GM12878 (cell line): ENCODE measurements around the gene LDLRAD4. TPM values are rescaled to one million over a fixed set of nuclear protein-coding genes. Genes with fewer than 3 reads are reported as not detected.

Experiments
- ATAC-seq: fragments of 200-7000 bp; cut with Tn5 transposase; 3 replicates; pipeline ENCODE4 v1.9.1; 2020; ENCODE audit warnings: mild to moderate bottlenecking, moderate library complexity
- BruUV-seq: library from RNA; stranded (reverse); fragments of 400-500 nt; replicated peaks from 2 replicates; lab custom pipeline; 2021; lab: Mats Ljungman, UMichigan
- CTCF ChIA-PET: fragments of 300-600 bp; sonication (Branson Sonifier 250); formaldehyde crosslinking; extraction: SDS; loops from one replicate; lab custom pipeline; 2021; ENCODE audit warnings: inconsistent platforms; lab: Yijun Ruan, JAX
- POLR2A ChIA-PET: fragments of 350-600 bp; formaldehyde crosslinking; extraction: SDS; loops from one replicate; lab custom pipeline; 2021; ENCODE audit warnings: inconsistent platforms; lab: Charles Lee
- RAD21 ChIA-PET: fragments of 300-600 bp; sonication (Branson Sonifier 250); formaldehyde crosslinking; loops from one replicate; lab custom pipeline; 2023; ENCODE audit warnings: antibody characterized with exemption; ENCODE audit not compliant: unreplicated experiment; lab: Charles Lee
- SMC1A ChIA-PET: fragments of 300-600 bp; sonication (Branson Sonifier 250); formaldehyde crosslinking; loops from one replicate; lab custom pipeline; 2023; ENCODE audit not compliant: unreplicated experiment, uncharacterized antibody; lab: Charles Lee
- DNase-seq: peaks from one replicate; pipeline ENCODE4 v3.0.0-alpha.2; 2011; ENCODE audit warnings: low read depth, low spot score
- FAIRE-seq: peaks from 3 replicates; lab custom pipeline; 2011; peaks lifted over from hg19 to GRCh38; lab: Jason Lieb, UNC
- H2AFZ ChIP-seq: 2 replicates; pipeline ENCODE4 v1.6.0; 2011; ENCODE audit warnings: low read depth, low read length, control low read depth; ENCODE audit not compliant: control insufficient read depth
- H3K27ac ChIP-seq: 2 replicates; pipeline ENCODE4 v1.5.1; 2011; ENCODE audit warnings: control low read depth; ENCODE audit not compliant: control insufficient read depth, insufficient read depth
- H3K27me3 ChIP-seq, 2 experiments: replicated peaks in 1 of 2; 2 replicates each; pipeline versions ENCODE4 v1.6.0 to v1.6.1; 2011; ENCODE audit warnings: low read length in 1 of 2; ENCODE audit not compliant: control insufficient read depth in 2 of 2, insufficient read depth in 2 of 2
- H3K36me3 ChIP-seq, 2 experiments: 2 replicates each; pipeline ENCODE4 v1.5.1; 2011; ENCODE audit warnings: low read length in 1 of 2; ENCODE audit not compliant: control insufficient read depth in 2 of 2, insufficient read depth in 2 of 2
- H3K4me1 ChIP-seq: 2 replicates; pipeline ENCODE4 v1.6.1; 2011; ENCODE audit warnings: mild to moderate bottlenecking, low read length, moderate library complexity, mixed read lengths; ENCODE audit not compliant: control insufficient read depth, insufficient read depth
- H3K4me2 ChIP-seq: 2 replicates; pipeline ENCODE4 v1.6.0; 2011; ENCODE audit warnings: control low read depth; ENCODE audit not compliant: control insufficient read depth, insufficient read depth
- H3K4me3 ChIP-seq: fragments of 200-600 bp; sonication (generic); 2 replicates; pipeline ENCODE4 v1.5.1; 2016
- H3K79me2 ChIP-seq: 2 replicates; pipeline ENCODE4 v1.6.0; 2011; ENCODE audit warnings: low read length; ENCODE audit not compliant: control insufficient read depth, insufficient read depth
- H3K9ac ChIP-seq: 2 replicates; pipeline ENCODE4 v1.8.0; 2011; ENCODE audit warnings: low read length, control low read depth, mixed read lengths; ENCODE audit not compliant: control insufficient read depth, insufficient read depth
- H3K9me3 ChIP-seq: replicated peaks from 3 replicates; pipeline ENCODE4 v1.5.1; 2011; ENCODE audit warnings: mild to moderate bottlenecking, low read length; ENCODE audit not compliant: control insufficient read depth, insufficient read depth
- H4K20me1 ChIP-seq: 2 replicates; pipeline ENCODE4 v1.6.0; 2011; ENCODE audit not compliant: control insufficient read depth, insufficient read depth
- BCLAF1 ChIP-seq: fragments of 450-650 bp; IDR thresholded peaks from 2 replicates; pipeline ENCODE4 v1.6.1; 2017; ENCODE audit warnings: antibody characterized with exemption, mild to moderate bottlenecking, moderate library complexity
- BHLHE40 ChIP-seq, 2 experiments: fragments of 450-650 bp in 1 of 2; IDR thresholded peaks; 2 replicates each; pipeline ENCODE4 v1.6.1; 2011 to 2017; ENCODE audit warnings: low read depth in 2 of 2, borderline replicate concordance in 1 of 2, improper control_type of control experiment in 1 of 2, low read length in 1 of 2, mild to moderate bottlenecking in 1 of 2
- NFIC ChIP-seq: IDR thresholded peaks from 2 replicates; pipeline ENCODE4 v1.6.1; 2012; ENCODE audit warnings: low read depth, mild to moderate bottlenecking, inconsistent platforms, low read length, moderate library complexity
- RUNX3 ChIP-seq: IDR thresholded peaks from 2 replicates; pipeline ENCODE4 v1.6.1; 2012; ENCODE audit warnings: low read length, inconsistent platforms
- SMC3 ChIP-seq: IDR thresholded peaks from 2 replicates; pipeline ENCODE4 v1.6.1; 2011; ENCODE audit warnings: low read length, improper control_type of control experiment, borderline replicate concordance
- WRNIP1 ChIP-seq: IDR thresholded peaks from 2 replicates; pipeline ENCODE4 v1.6.1; 2011; ENCODE audit warnings: low read depth, low read length, improper control_type of control experiment, borderline replicate concordance
- YY1 ChIP-seq: IDR thresholded peaks from 2 replicates; pipeline ENCODE4 v1.6.1; 2011; ENCODE audit warnings: low read depth, mild to moderate bottlenecking, low read length
- ZBTB4 ChIP-seq: fragments of 450-650 bp; formaldehyde crosslinking; IDR thresholded peaks from 2 replicates; pipeline ENCODE4 v1.4.0; 2022; ENCODE audit warnings: mild to moderate bottlenecking, moderate library complexity
- ZNF384 ChIP-seq: IDR thresholded peaks from 2 replicates; pipeline ENCODE4 v1.6.1; 2012; ENCODE audit warnings: low read depth, mild to moderate bottlenecking, low read length, improper control_type of control experiment, borderline replicate concordance
- WGBS: methylation state at CpG from one replicate; pipeline ENCODE4 v1.1.6; 2016; ENCODE audit warnings: low lambda C conversion rate; ENCODE audit not compliant: insufficient replicate concordance, insufficient coverage; ENCODE audit errors: missing lambda C conversion rate; 5-methylcytosine and 5-hydroxymethylcytosine counted together
- in situ Hi-C: fragments of 300-500 bp; cut with MboI; formaldehyde crosslinking; loops from 9 replicates; pipeline ENCODE4 v1.14.3; 2018; ENCODE audit warnings: mixed read lengths
- intact Hi-C: fragments of 100-400 bp; cut with micrococcal nuclease; formaldehyde crosslinking; loops from one replicate; pipeline ENCODE4 v1.14.2; 2022; ENCODE audit not compliant: unreplicated experiment
- polyA plus RNA-seq, 11 experiments: library from polyadenylated mRNA; depleted of rRNA in 4 of 11; unstranded in 6 of 11; stranded (reverse) in 5 of 11; fragments of >200 nt; fragmentation: Nextera tagmentation in 4 of 11; fragmentation: Illumina TruSeq in 1 of 11; extraction: Ambion mirVana in 4 of 11; extraction: Trizol in 1 of 11; gene quantifications; 1 replicate in 1 of 11; 2 replicates in 10 of 11; pipeline versions ENCODE4 v1.2.1 to v1.2.3, GENCODE V29; 2011 to 2016; ENCODE audit warnings: inconsistent platforms in 2 of 11, missing spikeins in 2 of 11, low read depth in 1 of 11
- total RNA-seq, 4 experiments: library from RNA; depleted of rRNA in 3 of 4; stranded (reverse); fragments of >200 nt in 3 of 4; fragmentation: Illumina TruSeq in 1 of 4; extraction: Trizol in 1 of 4; gene quantifications; 2 replicates each; pipeline versions ENCODE4 v1.2.1 to v1.2.3, GENCODE V29; 2013 to 2021

The LDLRAD4 gene
- total and polyA plus RNA-seq, 10 of the 15 experiments (the other 5 are each of a cell fraction or from before 2014, with no cell fraction given): 2.7 to 16.8 (median 11.2) TPM

- no TSS peak for BruUV-seq
- Histone ChIP-seq H3K36me3 (no peaks in the 10 kb centered on the region), H3K4me3 (no peak overlapping the region), H3K9ac (no peak overlapping the region), H3K9me3 (no peaks in the 10 kb centered on the region), H4K20me1 (no peaks in the 10 kb centered on the region), H3K27me3 (peaks cover 0 to 2% of the 10 kb centered on the region in 2 experiments; a peak in 3 of 4 replicates), H3K4me2 (no peak overlapping the region), H3K79me2 (no peaks in the 10 kb centered on the region), H3K4me1 (no peaks in the 10 kb centered on the region), H2AFZ (no peak overlapping the region), H3K27ac (no peak overlapping the region)
- ATAC-seq (no peak), DNase-seq (no peak), FAIRE-seq (no peak)
- in situ Hi-C loops: no loop called here
- intact Hi-C loops: loop anchor here (10.0 kb wide), 1 partner anchor 62 kb away; no protein-coding TSS in a partner anchor
- CTCF ChIA-PET: interaction anchor here (0.7 to 1.2 kb wide), 2 partner anchors 16 to 73 kb away, joined by 3 read pairs; no protein-coding TSS in a partner anchor
- RAD21 ChIA-PET: no interaction called here
- WGBS: 56% methylated on average over 34 of the region's 37 CpGs
- POLR2A ChIA-PET: no interaction called here
- SMC1A ChIA-PET: no interaction called here
- TF ChIP-seq SMC3: no peak
- TF ChIP-seq RUNX3: no peak
- no peak for TF ChIP-seq WRNIP1
- TF ChIP-seq BCLAF1: no peak
- no peak for TF ChIP-seq YY1
- no peak for TF ChIP-seq BHLHE40 (IDR thresholded peaks at IDR 0.05; ENCODE audit: borderline replicate concordance in 1 of 2, low read depth in 2 of 2, low read length in 1 of 2)
- TF ChIP-seq NFIC: no peak
- TF ChIP-seq ZNF384: no peak
- no peak for TF ChIP-seq ZBTB4 (CRISPR knock-in tag)
Measured at GRCh38 chr18:13232086-13232917, 13.7 kb downstream of the LDLRAD4 start.
